ENCODE data around the gene ZNF766.
"Not testable (repeated sequence)": the region's sequence is repeated elsewhere in the genome, so short reads cannot be mapped to it uniquely, and the experiment has no call there.

ZNF766 gene

GRCh38 chr19:52269338-52270261, at the start of gene ZNF766:
Gene ZNF766, plus strand, starts transcription at chr19:52269587. Its CDS starts 27 bp downstream, at chr19:52269614.
- DNase-seq, result peak; percentile 99

- no peak for DNase-seq
Measured at GRCh38 chr19:52219611-52220010, 49.8 kb upstream of the ZNF766 start.

GRCh38 chr19:52221031-52221430, 48.4 kb upstream of the ZNF766 start:
- no peak for DNase-seq

- DNase-seq, result no peak
Measured at GRCh38 chr19:52221831-52222375, 47.5 kb upstream of the ZNF766 start.

- no peak for DNase-seq
Measured at GRCh38 chr19:52224211-52224610, 45.2 kb upstream of the ZNF766 start.

GRCh38 chr19:52226652-52227051, 42.7 kb upstream of the ZNF766 start:
- no peak for DNase-seq

GRCh38 chr19:52227196-52227940, 42.0 kb upstream of the ZNF766 start:
- no peak for DNase-seq

GRCh38 chr19:52227980-52228379, 41.4 kb upstream of the ZNF766 start:
- no peak for DNase-seq

GRCh38 chr19:52229524-52229923, 39.9 kb upstream of the ZNF766 start:
- no peak for DNase-seq

GRCh38 chr19:52230685-52231084, 38.7 kb upstream of the ZNF766 start:
- DNase-seq, result no peak

- DNase-seq, result no peak
Measured at GRCh38 chr19:52231154-52231910, 38.1 kb upstream of the ZNF766 start.

- no peak for DNase-seq
Measured at GRCh38 chr19:52234406-52234805, 35.0 kb upstream of the ZNF766 start.

- DNase-seq, result no peak
Measured at GRCh38 chr19:52237197-52237596, 32.2 kb upstream of the ZNF766 start.

GRCh38 chr19:52237771-52238400, 31.5 kb upstream of the ZNF766 start:
- peak; percentile 83 for DNase-seq

- DNase-seq, result no peak
Measured at GRCh38 chr19:52244021-52244420, 25.4 kb upstream of the ZNF766 start.

- peak; percentile 69 for DNase-seq
Measured at GRCh38 chr19:52248241-52248640, 21.1 kb upstream of the ZNF766 start.

- no peak for DNase-seq
Measured at GRCh38 chr19:52258426-52258825, 11.0 kb upstream of the ZNF766 start.

GRCh38 chr19:52265556-52265955, 3.8 kb upstream of the ZNF766 start:
- not testable (repeated sequence) for DNase-seq

- DNase-seq, result peak; percentile 67
Measured at GRCh38 chr19:52270266-52270885, 989 bp downstream of the ZNF766 start.

GRCh38 chr19:52273301-52273700, 3.9 kb downstream of the ZNF766 start:
- DNase-seq, result no peak

GRCh38 chr19:52274191-52274590, 4.8 kb downstream of the ZNF766 start:
- no peak for DNase-seq

- DNase-seq, result no peak
Measured at GRCh38 chr19:52275988-52276387, 6.6 kb downstream of the ZNF766 start.
